HuH-7.5 (cell line): ENCODE data around the gene KISS1.

Experiments
- DNase-seq: peaks from one replicate; pipeline ENCODE4 v3.0.0; 2011; ENCODE audit warnings: low spot score

The KISS1 gene

GRCh38 chr1:204217648-204218000 is 21.3 kb upstream of the KISS1 start:
- DNase-seq = no peak

- no peak for DNase-seq
Observed at GRCh38 chr1:204216880-204217647, 20.8 kb upstream of the KISS1 start.

- no peak for DNase-seq
Observed at GRCh38 chr1:204216236-204216635, 19.9 kb upstream of the KISS1 start.

GRCh38 chr1:204213668-204214662 is 17.7 kb upstream of the KISS1 start, which contains the start of gene GOLT1A:
Gene GOLT1A (minus strand): TSS chr1:204213988. CDS start chr1:204213906, 82 bp downstream.
- peak; percentile 82 for DNase-seq

GRCh38 chr1:204212715-204213114 is 16.4 kb upstream of the KISS1 start:
- DNase-seq = no peak

GRCh38 chr1:204211046-204211445 is 14.8 kb upstream of the KISS1 start:
- no peak for DNase-seq

- DNase-seq = peak; percentile 75
Observed at GRCh38 chr1:204207136-204207616, 10.9 kb upstream of the KISS1 start.

GRCh38 chr1:204206121-204206520 is 9.8 kb upstream of the KISS1 start:
- no peak for DNase-seq

GRCh38 chr1:204205486-204205885 is 9.2 kb upstream of the KISS1 start:
- DNase-seq = no peak

- DNase-seq = no peak
Observed at GRCh38 chr1:204204944-204205343, 8.7 kb upstream of the KISS1 start.

GRCh38 chr1:204203206-204203767 is 7.0 kb upstream of the KISS1 start:
- no peak for DNase-seq

GRCh38 chr1:204202481-204202880 is 6.2 kb upstream of the KISS1 start:
- no peak for DNase-seq

GRCh38 chr1:204201348-204202040 is 5.2 kb upstream of the KISS1 start:
- DNase-seq = no peak

- no peak for DNase-seq
Observed at GRCh38 chr1:204199579-204199978, 3.3 kb upstream of the KISS1 start.

- DNase-seq = no peak
Observed at GRCh38 chr1:204198348-204199340, 2.4 kb upstream of the KISS1 start.

- DNase-seq = no peak
Observed at GRCh38 chr1:204197068-204197467, 777 bp upstream of the KISS1 start.

- no peak for DNase-seq
Observed at GRCh38 chr1:204194771-204195170, 1.5 kb downstream of the KISS1 start.

GRCh38 chr1:204194080-204194479 is 2.2 kb downstream of the KISS1 start:
- DNase-seq = no peak

- DNase-seq = no peak
Observed at GRCh38 chr1:204192589-204193352, 3.5 kb downstream of the KISS1 start.

- DNase-seq = no peak
Observed at GRCh38 chr1:204192046-204192445, 4.2 kb downstream of the KISS1 start.
